A673 (cell line): ENCODE measurements around the gene PLEKHA6. TPM values are rescaled to one million over a fixed set of nuclear protein-coding genes. Genes with fewer than 3 reads are reported as not detected.

ENCODE experiments used
- BruUV-seq: library from RNA; stranded (reverse); fragments of 400-500 nt; replicated peaks from 2 replicates; lab custom pipeline; 2021; lab: Mats Ljungman, UMichigan
- CTCF ChIA-PET: fragments of 300-600 bp; sonication (Branson Sonifier 250); formaldehyde crosslinking; loops from one replicate; lab custom pipeline; 2022; ENCODE audit warnings: antibody characterized with exemption; lab: Charles Lee
- POLR2A ChIA-PET: fragments of 300-600 bp; sonication (Branson Sonifier 250); formaldehyde crosslinking; loops from one replicate; lab custom pipeline; 2022; ENCODE audit warnings: antibody characterized with exemption; ENCODE audit not compliant: low non-redundant PET; lab: Charles Lee
- DNase-seq: peaks from one replicate; pipeline ENCODE4 v3.0.0-alpha.2; 2015; ENCODE audit warnings: low spot score
- H3K27ac ChIP-seq: fragments of 200-600 bp; sonication (generic); 2 replicates; pipeline ENCODE4 v1.5.1; 2016; ENCODE audit warnings: mixed run types, low read depth, mild to moderate bottlenecking, mixed read lengths, antibody characterized with exemption, low read length; ENCODE audit not compliant: poor library complexity, severe bottlenecking
- H3K27me3 ChIP-seq: fragments of 200-600 bp; sonication (generic); replicated peaks from 2 replicates; pipeline ENCODE4 v1.6.1; 2017; ENCODE audit warnings: mixed run types, low read depth, mild to moderate bottlenecking, mixed read lengths, antibody characterized with exemption, low read length; ENCODE audit not compliant: insufficient read depth, poor library complexity
- H3K36me3 ChIP-seq: fragments of 200-600 bp; sonication (generic); 2 replicates; pipeline ENCODE4 v1.6.1; 2016; ENCODE audit warnings: mixed run types, mild to moderate bottlenecking, mixed read lengths, antibody characterized with exemption, low read length; ENCODE audit not compliant: insufficient read depth, poor library complexity, severe bottlenecking
- H3K4me1 ChIP-seq: fragments of 200-600 bp; sonication (generic); 2 replicates; pipeline ENCODE4 v1.6.1; 2017; ENCODE audit warnings: mixed run types, mild to moderate bottlenecking, mixed read lengths, antibody characterized with exemption, low read length; ENCODE audit not compliant: insufficient read depth, poor library complexity, severe bottlenecking
- H3K4me3 ChIP-seq: fragments of 200-600 bp; sonication (generic); 2 replicates; pipeline ENCODE4 v1.5.1; 2016; ENCODE audit warnings: low read depth, mixed run types, mild to moderate bottlenecking, mixed read lengths, low read length; ENCODE audit not compliant: poor library complexity, severe bottlenecking
- H3K9me3 ChIP-seq: fragments of 200-600 bp; sonication (generic); 2 replicates; pipeline ENCODE4 v1.6.1; 2016; ENCODE audit warnings: mixed run types, low read depth, mild to moderate bottlenecking, mixed read lengths, antibody characterized with exemption, low read length; ENCODE audit not compliant: poor library complexity, severe bottlenecking
- CTCF ChIP-seq: fragments of 300-800, 200-600 bp; sonication (generic); conservative IDR thresholded peaks from 2 replicates; pipeline ENCODE4 v1.5.1; 2017; ENCODE audit warnings: low read depth, mild to moderate bottlenecking, antibody characterized with exemption, low read length, moderate library complexity, mixed read lengths
- EZH2 ChIP-seq: fragments of 200-600 bp; sonication (generic); IDR thresholded peaks from 2 replicates; pipeline ENCODE4 v1.6.1; 2017; ENCODE audit warnings: borderline replicate concordance, low read depth, mild to moderate bottlenecking, mixed read lengths, antibody characterized with exemption, low read length; ENCODE audit not compliant: poor library complexity, severe bottlenecking
- intact Hi-C: fragments of 100-400 bp; cut with micrococcal nuclease; formaldehyde crosslinking; loops from one replicate; pipeline ENCODE4 v1.10.0; 2022; ENCODE audit not compliant: unreplicated experiment
- total RNA-seq: library from RNA; stranded (reverse); gene quantifications from 2 replicates; pipeline ENCODE4 v1.2.3, GENCODE V29; 2021

The PLEKHA6 gene
- total RNA-seq, 1 experiment from 2014 or later = 0.58 TPM

- no peaks in the 10 kb centered on the region for H3K9me3 ChIP-seq
- no peak overlapping the region for H3K4me3 ChIP-seq
- intact Hi-C loops = no loop called here
- DNase-seq = no peak
- ChIA-PET CTCF (no interaction called here), POLR2A (no interaction called here)
- H3K4me1 ChIP-seq = no peaks in the 10 kb centered on the region
- H3K36me3 ChIP-seq = no peaks in the 10 kb centered on the region
- TF ChIP-seq CTCF (no peak), EZH2 (no peak)
- no peak overlapping the region for H3K27ac ChIP-seq
- no TSS peak for BruUV-seq
- no peaks in the 10 kb centered on the region for H3K27me3 ChIP-seq
Measured at GRCh38 chr1:204348722-204349121, 11.0 kb downstream of the PLEKHA6 start.

- intact Hi-C loops = no loop called here
- Histone ChIP-seq H3K36me3 (no peaks in the 10 kb centered on the region), H3K4me3 (no peak overlapping the region), H3K27me3 (no peaks in the 10 kb centered on the region), H3K9me3 (no peaks in the 10 kb centered on the region), H3K4me1 (no peaks in the 10 kb centered on the region), H3K27ac (no peak overlapping the region)
- ChIA-PET POLR2A (interaction anchor here (0.6 kb wide), 1 partner anchor 65 kb away, joined by 4 read pairs; no protein-coding TSS in a partner anchor), CTCF (no interaction called here)
- no peak for DNase-seq
- TF ChIP-seq EZH2 (no peak), CTCF (no peak)
- BruUV-seq = no TSS peak
Measured at GRCh38 chr1:204348242-204348641, 11.5 kb downstream of the PLEKHA6 start.

GRCh38 chr1:204345941-204346645 is 13.6 kb downstream of the PLEKHA6 start:
- Histone ChIP-seq H3K27me3 (no peaks in the 10 kb centered on the region), H3K27ac (no peak overlapping the region), H3K9me3 (no peaks in the 10 kb centered on the region), H3K4me3 (no peak overlapping the region), H3K4me1 (no peaks in the 10 kb centered on the region), H3K36me3 (no peaks in the 10 kb centered on the region)
- ChIA-PET CTCF (no interaction called here), POLR2A (no interaction called here)
- no peak for TF ChIP-seq CTCF
- intact Hi-C loops = no loop called here
- no peak for DNase-seq
- BruUV-seq = no TSS peak
